Measurements from ENCODE around the gene CLSTN1.

Gene CLSTN1

GRCh38 chr1:9850442-9851162 is 26.8 kb upstream of the CLSTN1 start:
- no peak for DNase-seq (ENCODE audit: low read depth)

DNA sequence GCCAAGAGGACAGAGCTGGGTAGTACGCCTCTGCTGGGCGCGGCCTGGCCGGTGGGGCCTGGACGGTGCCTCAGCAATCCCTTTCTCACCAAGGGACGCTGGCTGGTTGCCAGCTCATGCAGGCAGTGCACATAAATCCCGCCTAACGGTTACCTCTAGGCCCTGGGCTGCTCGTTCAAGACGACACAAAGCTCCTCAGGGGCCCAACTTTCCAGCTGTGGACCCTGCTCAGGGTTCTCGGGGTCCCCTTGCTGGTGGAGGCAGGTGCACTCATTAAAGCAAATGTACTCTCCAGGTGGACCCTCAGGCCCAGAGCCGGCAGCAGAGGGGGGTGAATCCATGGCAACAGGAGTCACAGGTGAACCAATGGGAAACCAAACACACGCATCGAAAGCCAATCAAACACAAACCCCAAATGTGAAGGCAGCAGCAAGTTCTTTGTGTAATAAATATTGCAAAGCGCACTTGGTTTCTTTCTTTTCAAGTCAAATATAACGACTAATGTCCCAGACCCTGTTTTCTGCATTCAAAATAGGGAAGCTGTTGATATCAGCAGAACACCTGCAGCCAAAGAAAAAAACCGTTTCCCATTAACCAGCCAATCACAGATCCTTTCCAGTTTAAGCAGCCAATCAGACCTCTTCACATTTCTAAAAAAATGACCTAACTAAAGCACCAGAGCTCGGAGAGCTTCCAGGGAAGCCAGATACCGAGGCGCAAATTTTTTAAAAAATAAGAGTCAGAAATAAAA is 26.1 kb upstream of the CLSTN1 start:
- DNase-seq (ENCODE audit: low read depth): no peak

GRCh38 chr1:9848022-9848421 is 24.3 kb upstream of the CLSTN1 start:
- no peak for DNase-seq (ENCODE audit: low read depth)

DNA sequence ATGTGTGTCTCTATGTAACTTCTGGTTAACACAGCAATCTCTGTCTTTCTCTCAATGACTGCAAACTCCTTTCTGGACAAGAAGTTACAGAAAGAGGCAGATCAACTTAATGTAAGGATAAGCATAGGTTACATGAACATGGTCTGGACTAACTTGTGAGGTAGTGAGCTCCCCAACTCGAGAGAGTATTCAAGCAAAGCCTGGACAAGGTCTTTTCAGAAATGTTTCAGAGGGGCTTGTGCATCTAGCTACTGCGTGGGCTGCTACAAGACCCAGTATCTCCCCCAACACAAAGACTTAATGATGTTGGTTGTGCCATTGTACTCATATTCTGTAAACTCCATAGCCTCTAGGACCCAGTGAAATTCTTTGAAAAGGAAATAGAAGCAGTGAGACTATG is 23.5 kb upstream of the CLSTN1 start:
- no peak for DNase-seq (ENCODE audit: low read depth)

GRCh38 chr1:9846611-9847171 is 22.9 kb upstream of the CLSTN1 start:
- DNase-seq (ENCODE audit: low read depth): no peak

DNA sequence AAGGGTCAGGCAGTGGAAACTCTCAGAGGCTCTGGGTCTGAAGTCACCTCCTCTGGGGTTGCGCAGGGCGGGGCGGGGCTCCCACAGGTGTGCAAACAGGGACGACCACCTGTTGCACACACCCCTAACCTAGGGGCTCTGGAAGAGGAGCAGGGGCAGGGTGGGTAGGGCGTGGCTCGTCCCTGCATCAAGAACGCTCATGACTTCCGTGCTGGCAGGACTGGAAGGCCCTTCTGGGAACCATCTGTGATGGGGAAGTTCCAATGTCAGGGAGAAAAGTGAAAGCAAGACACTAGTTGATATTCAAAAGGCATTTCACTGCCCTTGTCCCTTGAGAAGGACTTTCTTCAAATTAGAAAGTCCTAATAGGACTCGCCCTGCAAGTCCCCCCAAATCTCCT is 22.1 kb upstream of the CLSTN1 start:
- DNase-seq (ENCODE audit: low read depth): no peak

DNA sequence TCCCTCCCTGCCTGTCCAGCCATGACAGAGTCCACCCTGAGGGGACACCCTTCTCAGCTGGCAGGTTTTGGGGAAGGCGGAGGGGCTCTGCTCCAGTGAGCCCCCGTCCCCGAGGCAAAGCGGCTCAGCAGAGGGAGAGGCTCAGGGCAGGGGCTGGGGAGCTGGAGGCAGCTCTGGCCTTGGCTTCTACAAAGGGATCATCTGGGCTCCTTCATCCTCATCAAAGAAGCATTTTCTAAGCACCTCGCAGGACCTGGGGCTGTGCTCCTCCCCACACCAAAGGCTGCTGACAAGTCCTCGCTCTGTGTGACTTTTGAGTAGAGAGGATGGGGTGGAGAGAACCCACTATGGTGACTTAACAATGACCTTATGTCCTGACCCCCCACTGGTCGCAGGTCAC is 21.0 kb upstream of the CLSTN1 start:
- DNase-seq (ENCODE audit: low read depth): no peak

DNA sequence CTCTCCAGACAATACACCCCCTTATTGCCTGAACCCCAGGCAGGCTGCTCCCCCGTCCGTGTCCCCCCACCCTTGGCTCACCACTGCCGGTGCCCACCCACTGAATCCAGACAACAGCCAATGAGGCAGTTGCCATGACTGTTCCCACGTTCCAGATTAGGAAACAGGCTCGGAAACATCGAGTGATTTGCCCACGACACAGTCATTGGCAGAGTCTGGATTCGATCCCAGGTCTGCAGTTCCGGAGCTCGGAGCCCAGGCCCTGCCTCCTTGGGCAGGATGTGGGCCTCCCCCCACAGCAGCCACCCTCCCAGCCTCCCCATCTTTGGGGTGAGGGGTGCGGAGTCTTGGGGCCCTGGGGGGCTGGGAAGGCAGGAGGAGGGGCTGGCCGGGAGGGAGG is 20.3 kb upstream of the CLSTN1 start:
- DNase-seq (ENCODE audit: low read depth): no peak

DNA sequence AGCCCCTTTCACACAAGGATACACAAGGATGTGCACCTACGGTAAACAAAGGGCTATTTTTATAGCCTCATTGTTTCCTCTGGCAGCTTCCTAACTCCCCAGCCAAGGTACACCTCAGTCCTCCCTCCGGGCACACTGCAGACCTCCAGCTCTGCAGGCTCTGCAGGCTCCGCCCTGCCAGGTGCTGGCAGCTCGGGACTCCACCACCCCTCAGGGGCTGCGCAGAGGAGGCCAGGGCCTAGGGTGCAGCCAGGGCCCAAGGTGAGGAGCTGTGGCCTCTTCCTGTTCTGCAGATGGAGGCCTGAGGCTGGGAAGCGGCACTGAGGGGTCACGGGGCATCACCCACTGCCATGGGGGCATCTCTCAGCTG is 19.8 kb upstream of the CLSTN1 start:
- DNase-seq (ENCODE audit: low read depth): no peak

DNA sequence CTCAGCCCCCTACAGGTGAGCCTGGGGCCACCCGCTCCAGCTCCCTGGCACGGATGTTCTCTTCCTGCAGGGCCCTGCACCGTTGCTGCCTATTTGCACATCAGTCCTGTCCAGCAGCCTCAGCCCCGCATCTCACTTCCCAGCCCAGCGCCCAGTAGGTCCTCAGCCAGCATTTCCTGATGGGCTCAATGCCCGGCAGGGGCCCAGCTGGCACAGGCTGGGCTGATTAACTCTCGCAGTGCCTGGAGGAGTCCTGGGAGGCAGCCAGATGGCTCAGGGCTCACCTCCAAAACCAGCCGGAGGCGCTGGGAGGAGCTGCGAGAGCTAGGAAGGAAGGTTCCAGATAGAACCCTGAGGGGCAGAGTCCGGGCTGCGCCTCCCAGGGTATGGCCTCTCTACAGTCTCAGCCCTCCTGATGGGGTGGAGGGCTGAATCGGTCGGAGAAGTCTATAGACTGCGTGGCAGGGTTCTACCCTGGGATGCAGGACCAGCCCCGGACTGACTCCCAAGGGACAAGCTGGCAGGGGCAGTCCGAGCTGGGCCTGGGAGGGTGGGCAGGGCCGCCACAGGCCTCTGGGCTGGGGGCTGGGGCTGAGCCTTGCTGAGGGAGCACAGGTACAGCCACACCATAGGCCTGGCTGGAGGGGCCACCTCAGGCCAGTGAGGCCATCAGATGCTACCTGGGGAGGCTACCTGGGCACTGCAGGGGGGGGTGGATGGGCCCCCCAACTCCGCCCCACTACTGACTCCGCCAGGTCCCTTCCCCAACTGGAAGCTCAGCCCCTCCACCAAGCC is 19.2 kb upstream of the CLSTN1 start:
- DNase-seq (ENCODE audit: low read depth): no peak

GRCh38 chr1:9842073-9842711 is 18.4 kb upstream of the CLSTN1 start:
- DNase-seq (ENCODE audit: low read depth): no peak

GRCh38 chr1:9841460-9841859 is 17.7 kb upstream of the CLSTN1 start:
- no peak for DNase-seq (ENCODE audit: low read depth)

DNA sequence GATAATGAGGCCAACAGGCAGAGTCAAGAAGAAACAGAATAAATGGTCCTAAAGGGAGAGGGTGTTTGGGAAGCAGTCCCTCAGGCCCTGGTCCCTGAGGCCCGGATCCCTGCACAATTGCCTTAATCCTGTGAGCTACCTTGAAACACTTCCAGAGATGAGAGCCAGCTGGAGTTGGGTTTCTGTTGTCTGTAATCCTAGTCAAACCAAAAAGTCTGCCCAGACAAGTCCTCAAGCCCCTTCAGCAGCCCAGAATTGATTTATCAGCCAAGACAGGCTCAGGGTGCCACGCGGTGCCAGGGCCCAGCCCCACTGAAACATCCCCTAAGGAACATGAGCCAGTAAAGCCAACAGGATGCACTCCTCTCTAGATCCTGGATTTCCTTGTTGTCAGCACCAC is 16.4 kb upstream of the CLSTN1 start:
- no peak for DNase-seq (ENCODE audit: low read depth)

GRCh38 chr1:9838946-9839345 is 15.2 kb upstream of the CLSTN1 start:
- DNase-seq (ENCODE audit: low read depth): no peak

DNA sequence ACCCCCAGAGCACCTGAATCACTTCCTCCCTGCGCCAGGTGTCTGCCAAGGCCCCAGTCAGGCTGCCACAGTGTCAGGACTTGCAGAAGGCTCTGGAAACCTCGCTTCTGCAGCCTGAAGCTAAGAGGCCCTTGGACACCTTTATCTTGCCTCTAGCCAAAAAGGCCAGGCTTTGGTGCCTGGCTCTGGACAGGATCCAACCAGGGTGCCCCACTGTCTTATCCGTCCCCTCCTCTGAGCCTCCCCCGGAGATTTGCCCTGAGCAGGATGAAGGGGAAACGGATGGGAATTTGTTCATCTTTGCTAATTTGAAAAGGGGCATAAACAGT is 12.8 kb upstream of the CLSTN1 start:
- no peak for DNase-seq (ENCODE audit: low read depth)

GRCh38 chr1:9835758-9836631 is 12.2 kb upstream of the CLSTN1 start:
- no peak for DNase-seq (ENCODE audit: low read depth)

- DNase-seq (ENCODE audit: low read depth): no peak
Observed at GRCh38 chr1:9835404-9835757, 11.6 kb upstream of the CLSTN1 start.

- DNase-seq (ENCODE audit: low read depth): no peak
Observed at GRCh38 chr1:9833632-9834031, 9.9 kb upstream of the CLSTN1 start.

DNA sequence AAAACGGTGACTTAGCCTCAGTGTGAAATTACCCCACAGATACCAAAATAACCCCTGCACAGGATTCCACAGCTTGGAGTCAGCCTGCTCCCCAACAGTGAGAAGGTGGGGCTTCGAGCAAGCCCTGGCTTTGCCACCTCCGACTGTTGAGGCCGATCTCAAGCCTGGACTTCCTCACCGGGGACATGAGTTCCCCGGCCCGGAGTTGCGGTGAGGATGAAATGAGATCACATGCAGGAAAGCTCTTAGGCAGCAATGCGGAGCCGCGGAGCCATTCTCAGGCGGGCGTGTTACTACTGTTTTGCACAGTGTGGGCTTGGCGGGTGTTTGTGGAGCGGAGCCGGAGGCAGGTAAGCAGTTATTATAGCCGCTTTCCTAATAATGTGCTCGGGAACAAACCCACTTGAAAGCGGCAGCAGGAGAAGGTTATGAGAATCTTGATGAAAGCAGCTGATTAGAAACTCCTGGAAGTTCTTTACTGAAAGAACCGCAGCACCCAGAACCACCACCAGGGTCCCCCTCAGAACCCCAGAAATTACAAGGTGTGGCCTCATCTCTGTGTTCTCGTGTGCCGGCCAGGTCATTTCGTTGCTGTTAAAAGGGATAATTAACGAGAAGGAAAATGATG is 3.9 kb upstream of the CLSTN1 start:
- DNase-seq (ENCODE audit: low read depth): no peak

DNA sequence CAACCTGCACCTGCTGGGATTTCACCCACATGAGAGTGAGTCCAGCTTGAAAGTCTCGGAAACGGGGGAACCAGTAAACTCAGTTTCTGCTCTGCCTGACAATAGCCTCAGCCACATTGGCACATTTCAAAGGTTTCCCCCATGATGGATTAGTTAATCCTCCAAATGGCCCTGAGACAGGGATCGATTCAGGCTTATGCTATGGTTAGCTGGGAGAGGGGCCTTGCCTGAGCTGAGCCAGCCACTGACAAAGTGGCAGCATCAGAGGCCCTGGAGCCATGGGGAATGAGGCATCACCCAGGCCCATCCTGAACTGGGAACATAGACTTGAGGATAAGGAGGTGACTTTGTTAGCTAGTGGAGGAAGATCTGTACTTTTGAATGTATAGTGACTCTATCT is 2.9 kb upstream of the CLSTN1 start:
- DNase-seq (ENCODE audit: low read depth): no peak

DNA sequence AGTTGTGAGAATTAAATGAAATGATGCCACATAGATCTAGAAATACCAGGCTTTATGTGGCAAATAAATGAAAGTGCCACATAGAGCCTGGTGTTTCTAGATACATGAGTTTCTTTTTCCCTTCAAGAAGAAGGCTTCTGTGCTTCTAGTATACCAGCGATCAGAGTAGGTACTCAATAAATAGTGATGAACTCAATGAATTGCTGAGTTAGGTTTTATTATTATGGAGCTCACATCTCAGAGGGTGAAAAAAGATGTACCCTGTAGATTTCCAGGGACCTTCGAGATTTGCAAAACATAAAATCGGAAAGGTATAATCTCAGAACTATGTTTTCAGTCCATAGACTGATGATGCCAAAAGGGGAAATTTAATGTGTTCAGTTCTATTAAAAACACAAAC is 2.3 kb upstream of the CLSTN1 start:
- DNase-seq (ENCODE audit: low read depth): no peak

Data from HS-27A (cell line).